HG03439 (cell line): Measurements from ENCODE around the gene GCK.

ENCODE experiments used
- ATAC-seq: cut with Tn5 transposase; IDR thresholded peaks from one replicate; pipeline ENCODE4 v1.9.1; 2021; ENCODE audit warnings: mild to moderate bottlenecking, moderate library complexity; ENCODE audit not compliant: unreplicated experiment

Gene GCK

GRCh38 chr7:44158096-44158872, 31.0 kb downstream of the GCK start:
- no peak for ATAC-seq

GRCh38 chr7:44157116-44158080, 31.8 kb downstream of the GCK start:
- no peak for ATAC-seq

DNA sequence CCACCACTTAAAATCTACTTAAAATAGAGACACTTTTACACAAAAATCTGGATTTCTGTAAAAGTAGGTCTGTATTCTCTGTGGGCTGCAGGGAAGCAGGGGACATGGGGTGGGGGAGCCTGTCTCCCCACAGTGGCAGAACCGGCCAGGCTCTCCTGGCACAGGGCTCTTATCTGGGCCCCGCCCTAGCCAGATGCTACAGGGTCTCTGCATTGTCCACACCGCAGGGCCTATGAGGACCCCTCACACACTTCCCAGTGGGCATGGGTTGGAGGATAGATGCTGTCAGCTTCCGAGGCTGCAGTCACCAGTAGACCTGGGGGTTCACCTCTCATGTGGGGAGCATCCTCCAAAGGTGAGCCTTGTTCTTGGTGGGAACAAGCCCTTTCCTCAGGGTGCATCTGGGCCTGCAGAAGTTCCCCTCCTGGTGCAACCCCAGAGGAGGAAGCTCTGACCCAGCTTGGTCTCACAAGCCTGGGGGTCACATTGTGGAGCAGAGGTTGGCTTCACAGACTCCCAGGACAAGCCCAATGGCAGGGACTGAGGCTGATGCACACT, 32.7 kb downstream of the GCK start:
- no peak for ATAC-seq

DNA sequence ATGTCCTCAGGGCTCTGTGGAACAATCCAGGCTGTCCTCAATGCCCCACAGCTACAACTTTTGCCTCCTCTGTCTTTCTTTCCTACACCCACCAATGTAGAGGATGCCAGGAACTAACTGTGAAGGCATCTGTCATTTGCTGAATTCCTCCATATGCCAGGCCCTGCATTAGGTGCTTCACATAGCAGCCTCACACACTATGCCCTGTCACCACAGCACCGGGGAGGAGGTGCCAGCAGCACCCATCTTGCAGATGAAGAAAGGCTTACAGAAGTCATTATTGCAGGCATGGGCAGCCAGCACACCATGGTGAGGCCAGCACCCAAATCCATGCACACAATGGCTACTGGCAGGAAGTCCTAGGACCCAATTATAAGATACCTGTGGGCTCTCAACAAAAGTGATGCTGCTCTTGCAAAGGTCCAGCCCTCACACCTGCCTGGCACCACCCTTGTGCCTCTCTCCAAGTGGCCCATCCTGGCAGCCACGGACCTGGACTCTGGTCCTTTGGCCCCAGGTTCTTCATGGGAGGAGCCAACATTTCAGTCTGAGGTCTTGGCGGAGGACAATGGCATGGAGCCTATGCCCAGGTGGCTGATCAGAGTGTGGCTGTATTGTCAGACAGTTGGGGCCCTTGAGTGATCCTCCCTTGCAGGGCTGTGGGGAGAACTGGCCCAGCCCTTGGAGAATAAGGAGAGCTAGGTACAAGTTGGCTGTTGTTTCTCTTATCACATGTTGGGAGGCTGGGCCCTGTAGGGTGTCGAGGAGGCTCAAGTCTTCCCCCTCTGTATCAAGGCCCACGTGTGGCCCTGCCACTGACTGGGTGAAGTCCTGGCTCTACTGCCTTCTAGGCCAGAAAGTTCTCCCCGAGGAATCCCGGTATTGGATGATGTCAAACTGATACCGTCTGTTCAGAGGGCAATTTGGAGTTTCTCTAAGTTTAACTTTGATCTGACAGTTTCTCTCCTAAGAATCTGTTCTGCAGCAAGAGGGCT, 33.8 kb downstream of the GCK start:
- ATAC-seq = no peak

- no peak for ATAC-seq
These were observed 34.5 kb downstream of the GCK start for GRCh38 chr7:44154703-44155102.

- ATAC-seq = no peak
These were observed 35.3 kb downstream of the GCK start for GRCh38 chr7:44153948-44154335.

DNA sequence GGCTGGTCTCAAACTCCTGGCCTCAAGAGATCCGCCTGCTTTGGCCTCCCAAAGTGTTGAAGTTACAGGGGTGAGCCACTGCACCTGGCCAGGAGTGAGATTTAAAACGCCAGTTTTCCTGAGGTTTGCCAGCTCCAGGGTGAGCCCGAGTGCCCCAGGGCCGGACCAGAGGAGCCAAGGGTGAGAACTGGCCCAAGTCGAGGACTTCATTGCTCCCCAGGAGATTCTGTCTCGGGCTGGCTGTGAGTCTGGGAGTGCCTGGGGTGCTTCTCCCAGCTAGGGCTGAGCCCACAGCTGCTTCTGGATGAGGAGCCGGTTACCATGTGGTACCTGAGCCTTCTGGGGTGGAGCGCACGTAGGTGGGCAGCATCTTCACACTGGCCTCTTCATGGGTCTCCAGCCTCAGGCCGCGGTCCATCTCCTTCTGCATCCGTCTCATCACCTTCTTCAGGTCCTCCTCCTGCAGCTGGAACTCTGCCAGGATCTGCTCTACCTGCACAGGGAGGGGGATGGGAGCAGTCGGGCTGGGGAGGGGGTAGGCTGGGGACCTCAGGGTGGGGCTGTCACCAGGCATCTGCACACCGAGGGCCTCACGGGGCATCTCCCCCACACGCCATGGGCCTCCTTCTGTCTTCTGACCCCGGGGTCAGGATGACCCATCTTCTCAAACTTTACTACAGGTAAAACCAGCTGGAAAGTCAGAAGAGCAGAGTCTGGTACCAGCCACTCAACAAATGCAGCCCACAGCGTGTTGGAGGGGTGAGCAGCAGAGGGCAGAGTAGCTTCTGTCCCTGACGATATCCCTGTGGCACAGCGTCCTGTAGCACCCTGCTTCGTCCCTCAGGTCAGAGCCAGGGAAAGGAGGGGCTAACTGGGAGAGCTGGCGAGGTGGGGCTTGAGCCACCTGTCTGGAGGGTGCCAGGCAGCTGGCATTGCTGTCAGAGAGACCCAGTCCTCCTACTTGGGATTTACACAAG, 36.0 kb downstream of the GCK start:
- ATAC-seq = no peak

DNA sequence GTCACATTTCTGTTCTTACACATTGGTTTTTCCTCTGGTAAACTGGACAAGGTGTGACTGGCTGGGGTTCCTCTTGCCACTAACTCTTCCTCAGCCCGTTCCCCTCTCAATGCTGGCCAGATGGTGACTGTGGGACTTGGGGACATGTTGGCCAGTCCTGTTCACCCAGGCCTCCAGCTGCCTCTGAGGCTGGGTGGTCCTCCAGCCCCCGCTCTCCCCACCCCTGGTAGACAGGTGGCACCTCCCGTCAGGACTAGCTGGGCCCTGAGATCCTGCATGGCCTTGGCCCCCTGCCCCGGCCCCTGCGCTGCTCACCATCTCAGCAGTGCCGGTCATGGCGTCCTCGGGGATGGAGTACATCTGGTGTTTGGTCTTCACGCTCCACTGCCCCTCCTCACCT, 37.3 kb downstream of the GCK start:
- ATAC-seq = no peak

DNA sequence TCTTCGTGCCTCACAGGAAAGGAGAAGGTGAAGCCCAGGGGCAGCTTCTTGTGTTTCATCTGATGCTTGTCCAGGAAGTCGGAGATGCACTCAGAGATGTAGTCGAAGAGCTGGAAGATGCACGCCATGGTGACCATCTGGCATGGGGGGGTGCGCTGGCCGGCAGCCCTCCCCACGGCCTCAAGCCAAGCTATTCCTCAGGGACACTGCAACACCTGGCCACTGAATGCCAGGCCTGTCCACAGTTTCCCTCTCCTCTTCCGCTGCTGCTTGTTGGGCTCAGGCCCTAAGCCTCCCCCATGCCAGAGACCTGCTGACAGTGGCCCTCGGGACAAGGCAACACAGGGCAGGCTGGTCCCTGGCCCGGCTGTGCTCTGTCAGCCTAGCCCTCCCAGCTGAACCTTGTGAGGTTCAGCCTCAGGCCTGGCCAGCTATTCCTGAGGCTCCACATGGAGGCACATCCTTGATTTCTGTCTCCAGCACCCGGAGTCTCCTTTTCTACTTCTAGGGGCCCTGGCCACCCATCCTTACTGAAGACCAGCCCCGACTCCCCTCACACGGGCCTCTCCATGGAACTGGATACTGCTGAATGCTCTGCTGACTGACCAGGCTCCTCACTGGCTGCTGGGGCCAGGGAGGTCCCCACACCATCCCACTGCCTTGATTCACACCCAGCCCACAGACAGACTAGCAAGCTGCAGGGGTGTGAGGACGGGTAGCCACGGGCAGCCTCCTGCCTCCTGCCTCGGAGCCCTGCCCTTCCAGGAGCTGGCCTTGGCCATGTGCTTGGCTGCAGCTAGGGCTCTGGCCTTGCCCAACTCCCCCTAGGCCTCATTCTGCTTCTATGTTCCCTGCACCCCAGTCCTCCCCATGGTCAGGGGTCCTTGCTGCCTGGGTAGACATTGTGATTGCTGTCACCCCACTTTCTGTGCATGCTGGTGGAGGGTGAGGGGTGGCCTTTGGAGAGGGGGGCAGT, 38.0 kb downstream of the GCK start:
- ATAC-seq = no peak

GRCh38 chr7:44150466-44150832, 38.8 kb downstream of the GCK start:
- ATAC-seq = no peak

DNA sequence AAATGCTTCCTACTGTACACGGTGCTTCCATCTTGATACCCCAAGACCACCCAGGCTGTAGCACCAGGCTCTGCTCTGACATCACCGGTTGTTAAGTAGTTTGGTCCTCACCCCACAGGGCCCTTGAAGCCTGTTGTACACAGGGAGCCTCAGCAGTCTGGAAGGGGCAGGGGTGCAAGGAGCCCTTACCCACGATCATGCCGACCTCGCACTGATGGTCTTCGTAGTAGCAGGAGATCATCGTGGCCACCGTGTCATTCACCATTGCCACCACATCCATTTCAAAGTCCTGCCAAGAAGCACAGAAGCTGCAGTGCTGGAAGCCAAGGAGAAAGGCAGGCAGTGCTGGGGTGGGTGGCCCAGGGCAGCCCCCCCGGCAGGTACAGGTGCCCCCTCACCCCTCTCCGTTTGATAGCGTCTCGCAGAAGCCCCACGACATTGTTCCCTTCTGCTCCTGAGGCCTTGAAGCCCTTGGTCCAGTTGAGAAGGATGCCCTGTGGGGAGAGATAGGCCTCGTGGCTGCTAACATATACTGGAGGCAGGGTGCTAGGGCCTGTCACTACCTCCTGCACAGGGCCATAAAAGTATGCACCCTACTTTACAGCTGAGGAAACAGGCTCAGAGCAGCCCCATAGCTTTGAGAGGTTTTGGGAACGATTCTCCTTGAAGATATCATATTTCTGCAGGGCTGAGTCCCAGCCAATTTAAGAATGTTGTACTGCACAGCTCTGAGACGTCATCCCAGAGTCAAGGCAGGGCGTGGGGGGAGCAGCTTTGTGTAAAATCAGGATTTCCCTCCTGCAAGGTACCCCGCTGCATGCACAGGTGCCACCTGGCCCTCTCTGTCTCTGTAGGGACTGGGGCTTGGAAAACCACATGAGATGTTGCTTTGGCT, 39.4 kb downstream of the GCK start:
- no peak for ATAC-seq

DNA sequence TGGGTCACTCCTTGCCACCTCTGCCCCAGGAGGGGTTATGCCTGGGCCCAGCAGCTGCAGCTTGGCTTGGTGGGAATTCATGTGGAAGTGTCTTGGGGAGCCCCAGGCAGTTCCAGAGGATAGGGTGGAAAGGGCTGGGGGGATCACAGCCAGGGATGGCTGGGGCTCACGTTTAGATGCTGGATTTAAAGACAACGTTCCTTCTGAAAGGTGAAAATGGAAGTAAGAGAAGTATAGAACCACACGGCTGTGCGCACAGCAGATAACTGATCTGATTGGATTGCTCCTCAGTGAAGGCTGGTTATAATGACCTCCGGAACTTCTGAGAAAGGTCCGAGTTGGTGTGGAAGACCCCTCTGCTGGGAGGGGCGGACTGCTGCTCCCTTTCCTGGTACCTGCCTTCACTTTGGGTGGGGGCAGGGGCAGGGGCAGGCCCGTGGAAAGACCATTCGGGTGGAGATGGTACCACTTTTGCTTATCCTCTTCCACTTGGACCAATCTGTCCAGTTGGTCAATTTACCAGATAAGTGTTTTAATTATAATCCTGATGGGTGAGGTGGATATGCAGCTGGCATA, 40.2 kb downstream of the GCK start:
- no peak for ATAC-seq

DNA sequence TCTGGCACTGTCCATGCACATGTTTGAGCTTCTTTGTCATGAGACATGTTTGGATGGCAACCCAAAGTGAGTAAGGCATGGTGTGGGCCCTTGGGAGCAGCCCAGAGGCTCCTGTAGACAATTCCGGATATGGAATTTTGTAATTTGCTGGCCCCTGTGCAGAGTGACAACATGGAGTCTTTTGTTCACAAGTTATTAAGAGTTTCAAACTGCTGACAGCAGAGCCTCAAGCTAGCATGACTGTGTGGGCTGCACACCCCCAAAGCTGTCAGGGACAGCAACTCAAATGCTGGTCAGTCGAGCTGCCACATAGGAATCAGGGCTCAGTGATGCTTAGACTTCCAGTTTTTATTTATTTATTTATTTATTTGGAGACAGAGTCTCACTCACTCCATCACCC, 41.1 kb downstream of the GCK start:
- ATAC-seq = no peak

DNA sequence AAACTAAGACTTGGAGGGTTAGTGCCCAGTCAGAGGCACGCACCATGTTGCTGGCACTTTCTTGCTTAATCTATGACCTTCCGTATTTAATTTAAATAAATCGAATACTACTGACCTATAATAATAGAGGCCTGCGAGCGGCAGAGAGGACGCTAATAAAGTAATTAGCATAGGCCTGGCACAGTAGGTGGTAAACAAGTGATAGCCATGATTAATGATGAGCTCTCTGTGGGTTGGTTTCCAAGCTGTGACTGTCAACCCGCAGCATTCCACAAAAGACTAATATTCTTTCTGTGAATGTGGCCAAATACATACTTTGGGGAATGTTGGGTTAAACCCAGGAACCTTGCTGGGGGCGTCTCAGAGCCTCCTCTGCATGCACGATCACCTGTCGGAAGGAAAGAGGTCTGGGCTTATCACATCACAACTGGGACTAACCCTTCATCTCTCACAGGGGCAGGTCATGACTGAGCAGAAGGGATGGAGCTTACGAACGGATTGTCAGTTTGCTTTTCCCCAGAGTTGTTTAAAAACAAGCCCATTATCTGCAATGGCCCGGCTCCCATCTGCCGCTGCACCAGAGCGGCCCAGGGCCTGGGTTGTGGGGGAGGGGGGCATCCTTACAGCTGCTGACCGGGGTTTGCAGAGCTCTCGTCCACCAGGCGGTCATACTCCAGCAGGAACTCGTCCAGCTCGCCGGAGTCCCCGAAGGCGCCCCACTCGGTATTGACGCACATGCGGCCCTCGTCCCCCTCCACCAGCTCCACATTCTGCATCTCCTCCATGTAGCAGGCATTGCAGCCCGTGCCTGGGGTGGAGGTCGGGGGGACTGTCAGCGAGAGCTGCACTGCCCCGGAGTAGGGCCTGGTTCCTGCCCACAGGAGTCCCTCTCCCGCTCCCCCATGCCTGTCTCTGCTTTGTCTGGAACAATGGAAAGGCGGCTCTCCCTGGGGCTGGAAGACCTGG, 41.9 kb downstream of the GCK start:
- no peak for ATAC-seq

GRCh38 chr7:44145969-44146911, 43.0 kb downstream of the GCK start:
- ATAC-seq = no peak
